Activated CD4-positive, alpha-beta memory T cell treated with anti-CD3 and anti-CD28 coated beads for 36 hours (primary cell): Measurements from ENCODE around the gene PRMT2. TPM values are rescaled to one million over a fixed set of nuclear protein-coding genes. Genes with fewer than 3 reads are reported as not detected.

Experiments used
- CTCF ChIA-PET: fragments of 350-600 bp; sonication (Branson Sonifier 250); formaldehyde crosslinking; loops from one replicate; lab custom pipeline; 2021; ENCODE audit warnings: antibody characterized with exemption, inconsistent platforms; lab: Charles Lee
- POLR2A ChIA-PET: fragments of 350-600 bp; sonication (Branson Sonifier 250); formaldehyde crosslinking; loops from one replicate; lab custom pipeline; 2021; ENCODE audit warnings: antibody characterized with exemption; lab: Charles Lee
- DNase-seq: peaks from one replicate; pipeline ENCODE4 v3.0.0-alpha.2; 2020
- H3K27ac Mint-ChIP-seq: one replicate; pipeline ENCODE4 v1.8.0; 2021; ENCODE audit warnings: mixed read lengths
- H3K27me3 Mint-ChIP-seq: one replicate; pipeline ENCODE4 v1.8.0; 2021; ENCODE audit warnings: mixed read lengths
- H3K36me3 Mint-ChIP-seq: one replicate; pipeline ENCODE4 v1.8.0; 2021; ENCODE audit warnings: mixed read lengths
- H3K4me1 Mint-ChIP-seq: one replicate; pipeline ENCODE4 v1.8.0; 2021; ENCODE audit warnings: low read depth, mixed read lengths
- H3K4me3 Mint-ChIP-seq: one replicate; pipeline ENCODE4 v1.8.0; 2021; ENCODE audit warnings: mild to moderate bottlenecking, mixed read lengths
- H3K9me3 Mint-ChIP-seq: one replicate; pipeline ENCODE4 v1.8.0; 2021; ENCODE audit warnings: mixed read lengths
- intact Hi-C: fragments of 100-400 bp; cut with micrococcal nuclease; formaldehyde crosslinking; loops from one replicate; pipeline ENCODE4 v1.15.1; 2023
- total RNA-seq, 2 experiments: library from RNA; stranded (reverse); gene quantifications; one replicate each; pipeline ENCODE4 v1.2.3, GENCODE V29; 2021

Gene PRMT2
- total RNA-seq, 2 experiments from 2014 or later, result 85.4 to 90.7 TPM

- H3K27ac Mint-ChIP-seq, result peak overlapping the region; percentile 86
- peaks cover 57% of the 10 kb centered on the region for H3K4me1 Mint-ChIP-seq
- ChIA-PET POLR2A (interaction anchor here (0.7 to 1.6 kb wide), 3 partner anchors 33 to 175 kb away, joined by 3 to 7 read pairs (median 3); no protein-coding TSS in a partner anchor), CTCF (interaction anchor here (0.8 to 1.0 kb wide), 2 partner anchors 13 to 79 kb away, joined by 3 to 4 read pairs; no protein-coding TSS in a partner anchor)
- intact Hi-C loops, result loop anchor here (1.0 to 2.0 kb wide), 3 partner anchors 9 to 177 kb away; partner anchors contain the start of gene DIP2A
- H3K36me3 Mint-ChIP-seq, result peaks cover 10% of the 10 kb centered on the region
- H3K27me3 Mint-ChIP-seq, result no peaks in the 10 kb centered on the region
- no peaks in the 10 kb centered on the region for H3K9me3 Mint-ChIP-seq
- peak overlapping the region; percentile 90 for H3K4me3 Mint-ChIP-seq
- no peak for DNase-seq
Measured at GRCh38 chr21:46634966-46635323, 529 bp upstream of the PRMT2 start.

- Mint-ChIP-seq H3K9me3 (no peaks in the 10 kb centered on the region), H3K4me3 (peak overlapping the region; percentile 90), H3K36me3 (peaks cover 15% of the 10 kb centered on the region), H3K27ac (peak overlapping the region; percentile 86), H3K27me3 (no peaks in the 10 kb centered on the region), H3K4me1 (peaks cover 60% of the 10 kb centered on the region)
- ChIA-PET POLR2A (interaction anchor here (1.2 to 1.7 kb wide), 3 partner anchors 78 to 177 kb away, joined by 3 to 7 read pairs (median 6); no protein-coding TSS in a partner anchor), CTCF (no interaction called here)
- intact Hi-C loops, result no loop called here
- no peak for DNase-seq
Measured at GRCh38 chr21:46636181-46636512, 673 bp downstream of the PRMT2 start.

GRCh38 chr21:46636550-46637285 is 1.2 kb downstream of the PRMT2 start:
- no peaks in the 10 kb centered on the region for H3K9me3 Mint-ChIP-seq
- peaks cover 61% of the 10 kb centered on the region for H3K4me1 Mint-ChIP-seq
- H3K36me3 Mint-ChIP-seq, result peaks cover 20% of the 10 kb centered on the region
- CTCF ChIA-PET, result interaction anchor here (0.9 to 1.1 kb wide), 3 partner anchors 10 to 85 kb away, joined by 3 to 4 read pairs (median 4); no protein-coding TSS in a partner anchor
- no peak for DNase-seq
- H3K27me3 Mint-ChIP-seq, result no peaks in the 10 kb centered on the region
- H3K4me3 Mint-ChIP-seq, result peak overlapping the region; percentile 90
- H3K27ac Mint-ChIP-seq, result peak overlapping the region; percentile 86
- POLR2A ChIA-PET, result interaction anchor here (1.2 to 2.0 kb wide), 4 partner anchors 78 to 177 kb away, joined by 3 to 7 read pairs (median 6); no protein-coding TSS in a partner anchor
- intact Hi-C loops, result no loop called here

- POLR2A ChIA-PET, result interaction anchor here (1.0 to 2.0 kb wide), 2 partner anchors 12 to 86 kb away, joined by 3 to 5 read pairs; no protein-coding TSS in a partner anchor
- intact Hi-C loops, result no loop called here
- no peaks in the 10 kb centered on the region for H3K27me3 Mint-ChIP-seq
- H3K9me3 Mint-ChIP-seq, result no peaks in the 10 kb centered on the region
- CTCF ChIA-PET, result interaction anchor here (0.9 to 1.8 kb wide), 6 partner anchors 9 to 107 kb away, joined by 3 to 8 read pairs (median 5); no protein-coding TSS in a partner anchor
- no peak for DNase-seq
- peak overlapping the region; percentile 65 for H3K4me3 Mint-ChIP-seq
- peak overlapping the region; percentile 86 for H3K27ac Mint-ChIP-seq
- peaks cover 23% of the 10 kb centered on the region for H3K36me3 Mint-ChIP-seq
- peaks cover 59% of the 10 kb centered on the region for H3K4me1 Mint-ChIP-seq
Measured at GRCh38 chr21:46637952-46638746, 2.7 kb downstream of the PRMT2 start.

GRCh38 chr21:46639489-46640386 is 4.3 kb downstream of the PRMT2 start:
- Mint-ChIP-seq H3K4me1 (peaks cover 44% of the 10 kb centered on the region), H3K36me3 (peaks cover 35% of the 10 kb centered on the region), H3K9me3 (no peaks in the 10 kb centered on the region), H3K4me3 (peak overlapping the region; percentile 28), H3K27ac (peak overlapping the region; percentile 58), H3K27me3 (no peaks in the 10 kb centered on the region)
- ChIA-PET CTCF (interaction anchor here (0.8 to 1.8 kb wide), 6 partner anchors 13 to 108 kb away, joined by 3 to 8 read pairs (median 5); no protein-coding TSS in a partner anchor), POLR2A (interaction anchor here (0.9 kb wide), 1 partner anchor 19 kb away, joined by 3 read pairs; no protein-coding TSS in a partner anchor)
- intact Hi-C loops, result no loop called here
- no peak for DNase-seq

- H3K27me3 Mint-ChIP-seq, result no peaks in the 10 kb centered on the region
- intact Hi-C loops, result no loop called here
- no peak for DNase-seq
- H3K36me3 Mint-ChIP-seq, result peaks cover 51% of the 10 kb centered on the region
- ChIA-PET CTCF (no interaction called here), POLR2A (no interaction called here)
- H3K4me1 Mint-ChIP-seq, result peaks cover 41% of the 10 kb centered on the region
- H3K9me3 Mint-ChIP-seq, result no peaks in the 10 kb centered on the region
- H3K4me3 Mint-ChIP-seq, result no peak overlapping the region
- no peak overlapping the region for H3K27ac Mint-ChIP-seq
Measured at GRCh38 chr21:46641656-46642055, 6.2 kb downstream of the PRMT2 start.

- Mint-ChIP-seq H3K4me3 (no peak overlapping the region), H3K27me3 (no peaks in the 10 kb centered on the region), H3K9me3 (no peaks in the 10 kb centered on the region), H3K4me1 (peaks cover 27% of the 10 kb centered on the region), H3K27ac (no peak overlapping the region), H3K36me3 (peaks cover 60% of the 10 kb centered on the region)
- ChIA-PET POLR2A (no interaction called here), CTCF (no interaction called here)
- intact Hi-C loops, result no loop called here
- no peak for DNase-seq
Measured at GRCh38 chr21:46643379-46644177, 8.1 kb downstream of the PRMT2 start.

- Mint-ChIP-seq H3K4me1 (peaks cover 14% of the 10 kb centered on the region), H3K9me3 (no peaks in the 10 kb centered on the region), H3K4me3 (no peak overlapping the region), H3K36me3 (peaks cover 74% of the 10 kb centered on the region), H3K27ac (no peak overlapping the region), H3K27me3 (no peaks in the 10 kb centered on the region)
- ChIA-PET POLR2A (no interaction called here), CTCF (interaction anchor here (0.8 to 1.0 kb wide), 2 partner anchors 16 kb away, joined by 3 read pairs; no protein-coding TSS in a partner anchor)
- intact Hi-C loops, result no loop called here
- no peak for DNase-seq
Measured at GRCh38 chr21:46645840-46646239, 10.4 kb downstream of the PRMT2 start.

GRCh38 chr21:46646541-46647154 is 11.2 kb downstream of the PRMT2 start:
- Mint-ChIP-seq H3K4me1 (peaks cover 13% of the 10 kb centered on the region), H3K36me3 (peaks cover 75% of the 10 kb centered on the region), H3K4me3 (no peak overlapping the region), H3K27me3 (no peaks in the 10 kb centered on the region), H3K27ac (no peak overlapping the region), H3K9me3 (no peaks in the 10 kb centered on the region)
- ChIA-PET POLR2A (no interaction called here), CTCF (interaction anchor here (0.8 to 0.9 kb wide), 2 partner anchors 9 to 15 kb away, joined by 3 to 4 read pairs; no protein-coding TSS in a partner anchor)
- intact Hi-C loops, result no loop called here
- no peak for DNase-seq

GRCh38 chr21:46648539-46648938 is 13.1 kb downstream of the PRMT2 start:
- Mint-ChIP-seq H3K27ac (no peak overlapping the region), H3K4me3 (no peak overlapping the region), H3K27me3 (no peaks in the 10 kb centered on the region), H3K9me3 (no peaks in the 10 kb centered on the region), H3K36me3 (peaks cover 88% of the 10 kb centered on the region), H3K4me1 (peaks cover 10% of the 10 kb centered on the region)
- DNase-seq, result no peak
- intact Hi-C loops, result no loop called here
- CTCF ChIA-PET, result no interaction called here
- POLR2A ChIA-PET, result no interaction called here
